MM.1S (cell line): ENCODE measurements around the gene FOSL1.

ENCODE experiments used
- CTCF ChIP-seq: fragments of 300-600 bp; sonication (generic); IDR thresholded peaks from 2 replicates; pipeline ENCODE4 v1.5.1; 2016; ENCODE audit warnings: antibody characterized with exemption, low read length, mixed read lengths
- EZH2 ChIP-seq: fragments of 300-600 bp; sonication (generic); optimal IDR thresholded peaks from 2 replicates; pipeline ENCODE3; 2017; ENCODE audit warnings: low read depth, mild to moderate bottlenecking, antibody characterized with exemption, low read length, mixed read lengths

GRCh38 chr11:65900125-65900898, at the start of gene FOSL1:
- TF ChIP-seq CTCF (no peak), EZH2 (no peak)
